Naive thymus-derived CD8-positive, alpha-beta T cell (primary cell): ENCODE data around the gene UROC1. TPM values are rescaled to one million over a fixed set of nuclear protein-coding genes. Genes with fewer than 3 reads are reported as not detected.

Experiments used
- ATAC-seq, 2 donors: fragments of 150-1000 bp; cut with Tn5 transposase in 1 of 2; sonication (Bioruptor Pico), chemical (Tn5 transposase) in 1 of 2; 1 replicate in 1 of 2; 2 replicates in 1 of 2; pipeline ENCODE4 v1.10.0; 2021; ENCODE audit warnings: mild to moderate bottlenecking in 2 of 2, moderate library complexity in 2 of 2
- POLR2A ChIA-PET: fragments of 350-600 bp; sonication (Branson Sonifier 250); formaldehyde crosslinking; loops from one replicate; lab custom pipeline; 2021; ENCODE audit warnings: antibody characterized with exemption; lab: Charles Lee
- DNase-seq, 10 donors: peaks; one replicate each; pipeline versions ENCODE4 v3.0.0 to v3.0.0-alpha.2; 2020 to 2022
- H3K27ac Mint-ChIP-seq, 10 donors: one replicate each; pipeline ENCODE4 v1.8.0; 2020 to 2022; ENCODE audit warnings: mild to moderate bottlenecking in 10 of 10, mixed read lengths in 10 of 10, moderate library complexity in 4 of 10, inconsistent platforms in 1 of 10
- H3K27me3 Mint-ChIP-seq, 5 donors: one replicate each; pipeline ENCODE4 v1.8.0; 2021 to 2022; ENCODE audit warnings: mixed read lengths in 5 of 5
- H3K36me3 Mint-ChIP-seq, 3 donors: one replicate each; pipeline ENCODE4 v1.8.0; 2020 to 2022; ENCODE audit warnings: mixed read lengths in 3 of 3, mild to moderate bottlenecking in 2 of 3, inconsistent platforms in 1 of 3
- H3K4me1 Mint-ChIP-seq, 4 donors: one replicate each; pipeline ENCODE4 v1.8.0; 2021 to 2022; ENCODE audit warnings: mixed read lengths in 4 of 4
- H3K4me3 Mint-ChIP-seq, 10 donors: one replicate each; pipeline ENCODE4 v1.8.0; 2020 to 2022; ENCODE audit warnings: mild to moderate bottlenecking in 10 of 10, mixed read lengths in 10 of 10, moderate library complexity in 6 of 10, inconsistent platforms in 1 of 10
- H3K9me3 Mint-ChIP-seq, 9 donors: one replicate each; pipeline ENCODE4 v1.8.0; 2020 to 2022; ENCODE audit warnings: mixed read lengths in 9 of 9, mild to moderate bottlenecking in 3 of 9, inconsistent platforms in 1 of 9, moderate library complexity in 1 of 9
- polyA plus RNA-seq, 3 donors: library from polyadenylated mRNA; unstranded; fragments of 300-500 nt; fragmentation: Illumina TruSeq; gene quantifications; one replicate each; pipeline ENCODE4 v1.2.3, GENCODE V29; 2021
- total RNA-seq, 8 experiments: library from RNA in 2 of 8; stranded (reverse) in 2 of 8; gene quantifications; one replicate each; pipeline ENCODE4 v1.2.3 and lab custom pipeline; 2021 to 2026

The UROC1 gene
- total RNA-seq (under 1 TPM; 0.10 to 0.11 TPM), polyA plus RNA-seq (under 1 TPM; 0.07 to 0.67 (median 0.21) TPM), total RNA-seq (lab: John Stamatoyannopoulos, UW) (0 to 0.49 (median 0.07) reads per million in 6 experiments)

DNA sequence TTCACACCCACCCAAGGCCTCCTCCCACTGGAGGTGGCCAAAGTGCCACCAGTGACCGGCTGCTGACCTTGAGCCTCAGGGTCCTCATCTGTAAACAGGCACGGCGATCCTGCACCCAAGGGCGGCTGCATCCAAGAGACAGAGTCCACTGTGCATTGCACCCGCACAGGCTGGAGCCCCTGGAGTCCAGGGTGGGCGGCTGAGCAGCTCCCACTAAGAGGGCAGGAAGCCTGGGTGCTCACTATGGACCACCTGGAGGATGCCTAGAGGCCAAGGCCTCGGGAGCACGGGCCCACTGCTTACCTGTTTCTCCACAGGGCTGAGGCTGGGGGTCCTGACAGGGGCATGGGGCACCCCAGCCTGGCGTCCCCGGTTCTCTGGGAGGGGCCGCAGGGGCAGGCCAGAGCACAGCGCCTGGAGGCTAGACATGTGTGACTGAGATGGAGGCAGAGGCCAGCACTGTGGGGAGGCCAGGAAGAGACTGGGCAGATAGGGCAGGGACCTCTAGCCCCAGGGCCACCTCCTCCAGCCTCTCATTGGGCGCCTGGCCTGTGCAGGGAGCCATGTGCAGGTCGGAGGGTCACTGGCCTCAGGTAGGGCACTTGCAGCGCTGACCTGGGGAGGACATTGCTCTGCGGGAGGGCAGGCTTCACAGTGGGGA lies at the start of gene UROC1:
TSS of gene UROC1 (minus strand) at position 483 of the 661 bp plus-strand sequence. CDS start at position 429, 54 bp downstream.
- POLR2A ChIA-PET: no interaction called here
- Mint-ChIP-seq H3K36me3 (no peaks in the 10 kb centered on the region), H3K4me3 (no peak within 1 kb of the TSS), H3K9me3 (no peaks in the 10 kb centered on the region), H3K27me3 (peaks cover 0 to 9% (median 4%) of the 10 kb centered on the region in 5 donors), H3K27ac (no peak within 1 kb of the TSS), H3K4me1 (peaks cover 0 to 4% (median 1%) of the 10 kb centered on the region in 4 donors)
- DNase-seq (peak in 1 of 10 donors; percentile 45), ATAC-seq (no peak)

DNA sequence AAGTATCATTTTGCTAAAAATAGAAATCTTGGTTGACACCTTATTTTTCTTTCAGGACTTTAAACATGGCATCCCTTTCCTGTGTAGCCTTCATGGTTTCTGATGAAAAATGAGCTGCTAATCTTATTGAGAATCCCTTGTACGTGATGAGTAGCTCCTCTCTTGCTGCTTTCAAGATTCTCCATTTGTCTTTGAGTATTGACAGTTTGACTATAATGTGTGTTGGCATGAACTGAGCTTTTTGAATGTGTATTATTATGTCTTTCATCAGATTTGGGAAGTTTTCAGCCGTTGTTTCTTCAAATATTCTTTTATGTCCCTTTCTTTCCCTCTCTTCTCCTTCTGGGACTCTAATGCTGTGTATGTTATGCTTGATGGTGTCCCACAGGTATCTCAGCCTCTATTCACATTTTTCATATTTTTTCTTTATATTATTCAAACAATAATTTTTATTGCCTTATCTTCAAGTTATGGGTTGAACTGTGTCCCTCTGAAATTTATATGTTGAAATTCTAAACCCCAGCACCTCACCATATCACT lies 45.2 kb upstream of the UROC1 start:
- H3K27ac Mint-ChIP-seq: no peak overlapping the region
- DNase-seq (no peak), ATAC-seq (no peak)
- POLR2A ChIA-PET: no interaction called here
- peaks cover 5 to 23% (median 14%) of the 10 kb centered on the region in 9 donors for H3K9me3 Mint-ChIP-seq
- H3K4me1 Mint-ChIP-seq: no peaks in the 10 kb centered on the region
- H3K27me3 Mint-ChIP-seq: peaks cover 3 to 13% (median 7%) of the 10 kb centered on the region in 5 donors
- no peak overlapping the region for H3K4me3 Mint-ChIP-seq
- H3K36me3 Mint-ChIP-seq: peaks cover 0 to 10% (median 0%) of the 10 kb centered on the region in 3 donors

DNA sequence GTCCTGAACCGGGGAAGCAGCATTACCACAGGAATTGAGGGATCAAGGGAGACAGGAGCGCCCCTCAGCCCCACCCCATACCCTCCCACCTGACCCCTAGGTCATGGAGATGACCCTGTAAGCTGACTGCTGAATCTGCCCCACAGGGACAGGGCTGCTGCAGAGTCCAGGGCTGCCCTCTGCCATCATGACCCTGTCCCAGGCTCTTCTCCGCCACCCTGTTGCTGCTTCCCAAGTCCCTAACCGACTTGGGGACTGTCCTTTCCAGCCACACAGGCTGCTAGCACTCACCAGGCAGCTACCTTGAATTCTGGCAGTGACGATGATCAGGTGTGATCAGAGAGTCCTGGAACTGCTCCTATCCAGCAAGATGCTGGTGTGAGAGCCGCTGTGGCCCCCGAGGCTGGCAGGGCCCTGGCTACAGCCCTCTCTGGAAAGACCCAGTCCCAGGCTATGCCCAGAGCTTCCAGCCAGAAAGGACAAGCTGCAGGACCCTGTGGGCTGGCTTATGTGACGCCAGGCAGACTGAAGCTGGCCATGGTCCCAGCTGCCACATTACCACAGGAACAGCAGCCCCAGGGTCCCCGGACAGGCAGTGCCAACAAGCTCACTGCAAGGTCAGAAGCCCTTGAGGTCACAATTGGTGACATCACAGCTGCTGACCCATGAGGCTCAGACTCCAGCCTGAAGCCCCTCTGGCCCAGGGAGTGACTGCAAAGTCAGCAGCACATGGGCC lies 40.9 kb upstream of the UROC1 start, which contains the start of gene C3orf22:
TSS of gene C3orf22 (minus strand) at position 597 of the 736 bp plus-strand sequence. CDS start 5,542 bp downstream, outside the sequence.
- POLR2A ChIA-PET: interaction anchor here (0.7 kb wide), 1 partner anchor 35 kb away, joined by 3 read pairs; no protein-coding TSS in a partner anchor
- Mint-ChIP-seq H3K27me3 (peaks cover 0 to 11% (median 1%) of the 10 kb centered on the region in 5 donors), H3K4me1 (no peaks in the 10 kb centered on the region), H3K27ac (no peak within 1 kb of the TSS), H3K9me3 (peaks cover 5 to 23% (median 14%) of the 10 kb centered on the region in 9 donors), H3K36me3 (peaks cover 0 to 10% (median 0%) of the 10 kb centered on the region in 3 donors), H3K4me3 (no peak within 1 kb of the TSS)
- DNase-seq: peak in 1 of 10 donors; percentile 56
- ATAC-seq: no peak

DNA sequence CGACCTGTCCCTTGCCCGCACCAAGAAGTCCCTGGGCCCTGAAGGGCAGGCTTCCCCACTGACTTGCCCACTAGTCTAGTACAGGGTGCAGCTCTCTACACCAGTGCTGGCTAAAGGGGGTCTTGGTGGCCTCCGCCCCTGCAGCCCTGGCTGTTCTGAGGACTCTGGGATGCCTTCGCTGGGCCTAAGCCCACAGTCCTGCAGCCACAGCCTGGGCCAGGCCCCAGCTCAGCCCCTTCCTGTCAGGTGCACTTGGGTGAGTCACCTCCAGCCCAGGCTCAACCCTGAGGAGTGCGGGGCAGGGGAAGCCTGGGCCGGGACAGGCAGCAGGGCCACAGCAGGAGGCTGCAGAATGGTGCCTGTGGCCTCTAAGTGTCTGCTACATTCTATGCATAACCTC lies 40.2 kb upstream of the UROC1 start:
- no peak overlapping the region for H3K4me3 Mint-ChIP-seq
- peaks cover 0 to 10% (median 0%) of the 10 kb centered on the region in 3 donors for H3K36me3 Mint-ChIP-seq
- POLR2A ChIA-PET: no interaction called here
- DNase-seq: peak in 1 of 10 donors; percentile 18
- ATAC-seq: no peak
- no peak overlapping the region for H3K27ac Mint-ChIP-seq
- peaks cover 0 to 12% (median 2%) of the 10 kb centered on the region in 5 donors for H3K27me3 Mint-ChIP-seq
- no peaks in the 10 kb centered on the region for H3K4me1 Mint-ChIP-seq
- peaks cover 3 to 16% (median 7%) of the 10 kb centered on the region in 9 donors for H3K9me3 Mint-ChIP-seq

DNA sequence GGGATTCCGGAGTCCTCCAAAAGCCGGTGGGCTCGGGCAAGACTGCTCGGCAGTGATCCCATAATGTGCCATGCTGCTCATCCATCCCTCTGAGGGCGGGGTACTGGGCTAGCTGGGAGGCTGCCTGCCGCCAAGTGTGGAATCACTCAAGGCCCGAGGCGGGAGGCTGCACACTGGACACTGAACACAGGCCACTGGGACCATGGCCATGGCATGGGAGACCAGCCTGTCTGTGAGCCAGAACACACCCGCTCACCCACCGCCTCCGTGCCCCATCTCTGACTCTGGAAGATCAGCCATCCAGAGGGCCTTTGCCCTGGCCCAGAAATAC lies 39.8 kb upstream of the UROC1 start:
- Mint-ChIP-seq H3K27me3 (peaks cover 0 to 12% (median 2%) of the 10 kb centered on the region in 5 donors), H3K4me1 (no peaks in the 10 kb centered on the region), H3K9me3 (peaks cover 3 to 13% (median 7%) of the 10 kb centered on the region in 9 donors), H3K4me3 (no peak overlapping the region), H3K27ac (no peak overlapping the region), H3K36me3 (peaks cover 0 to 10% (median 0%) of the 10 kb centered on the region in 3 donors)
- DNase-seq (peak in 1 of 10 donors; percentile 28), ATAC-seq (no peak)
- POLR2A ChIA-PET: no interaction called here

DNA sequence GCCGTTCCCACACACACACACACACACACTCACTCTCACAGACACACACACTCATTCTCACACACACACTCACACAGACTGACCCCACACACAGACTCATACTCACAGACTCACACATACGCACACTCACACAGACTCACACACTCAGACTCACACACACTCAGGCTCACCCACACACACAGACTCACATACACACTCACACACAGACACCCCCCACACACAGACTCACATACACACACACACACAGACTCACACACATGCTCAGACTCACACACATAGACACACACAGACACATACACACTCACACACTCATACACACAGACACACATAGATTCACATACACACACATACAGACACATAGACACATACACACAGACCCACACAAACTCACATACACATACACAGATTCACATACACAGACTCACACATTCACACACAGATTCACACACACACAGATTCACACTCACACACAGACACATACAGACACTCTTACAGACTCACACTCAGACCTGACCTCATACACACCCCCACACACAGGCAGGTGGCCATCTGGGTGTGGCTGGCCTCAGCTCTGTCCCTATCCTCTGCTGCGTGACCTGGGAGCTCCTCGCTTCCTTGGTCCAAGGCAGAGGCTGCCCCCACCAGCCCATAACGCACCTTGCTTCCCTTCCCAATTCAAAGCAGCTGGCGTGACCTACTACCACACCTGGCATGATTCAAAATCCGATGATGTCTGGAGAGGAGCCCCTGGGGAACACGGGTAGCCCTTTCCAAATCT lies 39.3 kb upstream of the UROC1 start:
- H3K27me3 Mint-ChIP-seq: peaks cover 0 to 8% (median 2%) of the 10 kb centered on the region in 5 donors
- POLR2A ChIA-PET: no interaction called here
- no peak overlapping the region for H3K4me3 Mint-ChIP-seq
- peaks cover 0 to 4% (median 0%) of the 10 kb centered on the region in 3 donors for H3K36me3 Mint-ChIP-seq
- no peaks in the 10 kb centered on the region for H3K4me1 Mint-ChIP-seq
- H3K9me3 Mint-ChIP-seq: peaks cover 1 to 7% (median 4%) of the 10 kb centered on the region in 9 donors
- DNase-seq: peak in 1 of 10 donors; percentile 7
- ATAC-seq: no peak
- H3K27ac Mint-ChIP-seq: no peak overlapping the region

DNA sequence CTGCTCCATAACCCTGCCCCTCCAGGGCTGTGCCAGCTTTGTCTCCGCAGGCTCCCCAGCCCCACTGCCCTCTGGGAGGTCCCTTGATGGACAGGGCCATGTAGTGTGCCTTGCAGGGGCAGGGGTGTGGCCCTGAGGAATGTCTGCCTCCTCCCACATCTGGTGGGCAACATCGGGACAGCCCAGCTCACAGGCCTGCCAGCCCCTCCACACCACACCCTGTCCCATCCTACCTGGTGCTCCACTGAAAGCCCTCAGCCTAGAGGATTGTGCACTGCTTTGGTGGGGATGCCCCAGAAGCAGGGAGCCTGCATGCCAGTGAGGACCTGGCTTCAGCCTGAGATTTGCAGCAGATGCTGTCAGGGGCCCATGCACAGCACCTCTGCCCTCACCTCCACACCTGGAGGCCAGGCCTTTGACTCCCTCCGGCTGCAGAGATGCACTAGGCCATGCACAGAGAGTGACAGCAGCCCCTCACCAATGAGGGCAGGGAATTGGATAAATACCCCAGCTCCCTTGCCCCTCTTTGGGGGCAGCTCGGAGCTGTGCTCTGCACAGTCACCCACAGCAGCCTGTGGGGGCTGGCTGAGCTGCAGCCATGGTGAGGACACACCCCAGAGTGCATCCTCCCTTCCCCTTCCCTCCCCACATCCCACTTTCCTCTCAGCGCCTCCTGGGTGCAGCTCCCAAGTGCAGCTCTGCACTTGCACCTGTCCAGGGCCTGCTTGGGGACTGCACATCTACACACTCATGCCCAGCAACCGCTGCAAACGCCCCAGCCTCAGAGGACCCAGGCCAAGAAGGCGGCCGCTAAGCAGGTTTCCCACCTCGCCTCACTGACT lies 38.4 kb upstream of the UROC1 start:
- no peaks in the 10 kb centered on the region for H3K36me3 Mint-ChIP-seq
- H3K4me3 Mint-ChIP-seq: no peak overlapping the region
- H3K27ac Mint-ChIP-seq: no peak overlapping the region
- H3K4me1 Mint-ChIP-seq: no peaks in the 10 kb centered on the region
- peak in 1 of 10 donors; percentile 61 for DNase-seq
- POLR2A ChIA-PET: no interaction called here
- H3K9me3 Mint-ChIP-seq: no peaks in the 10 kb centered on the region
- no peak for ATAC-seq
- peaks cover 0 to 6% (median 3%) of the 10 kb centered on the region in 5 donors for H3K27me3 Mint-ChIP-seq

DNA sequence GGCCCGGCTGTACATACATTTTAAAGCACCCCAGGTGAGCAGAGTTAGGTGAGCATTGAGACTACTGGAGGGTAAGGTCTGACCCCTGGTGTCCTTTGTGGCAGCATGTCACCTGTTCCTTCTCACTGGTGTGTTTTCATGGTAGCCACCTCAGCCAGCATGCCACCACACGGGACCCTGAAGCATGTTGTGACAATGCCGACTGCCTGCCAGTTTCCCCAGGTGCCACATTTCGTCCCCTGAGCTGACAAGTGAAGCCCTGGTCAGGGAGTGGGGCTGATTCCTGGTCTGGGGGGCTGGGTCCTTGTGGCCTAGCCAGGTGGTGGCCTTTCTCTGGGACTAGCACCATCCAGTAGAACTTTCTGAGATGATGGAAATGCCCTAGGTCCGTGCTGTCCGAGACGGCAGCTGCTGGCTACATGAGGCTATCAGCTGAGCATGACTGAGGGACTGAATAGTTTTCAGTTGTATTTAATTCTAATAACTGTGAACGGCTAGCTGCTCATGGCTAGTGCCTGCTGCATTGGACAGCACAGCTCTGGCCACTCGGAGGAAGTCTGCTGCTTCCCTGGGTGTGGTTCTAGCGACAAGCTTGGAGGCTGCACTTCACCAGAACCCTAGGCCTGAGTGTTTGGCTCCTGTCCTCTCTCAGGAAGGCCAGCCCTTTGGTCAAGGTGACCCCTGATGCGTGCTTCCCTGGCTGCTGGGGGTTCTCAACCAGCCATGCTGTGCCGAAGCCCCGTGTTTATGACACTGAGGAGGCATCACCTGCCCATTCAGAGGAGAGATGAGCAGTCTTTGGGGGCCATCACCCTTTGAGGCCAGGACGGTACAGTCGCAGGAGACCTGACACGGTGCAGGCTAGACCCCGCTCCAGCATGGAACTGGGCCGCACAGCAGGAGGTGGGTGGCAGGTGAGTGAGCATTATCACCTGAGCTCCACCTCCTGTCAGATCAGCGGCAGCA lies 37.3 kb upstream of the UROC1 start:
- ATAC-seq (no peak), DNase-seq (peak in 2 of 10 donors; percentile 12 to 42)
- H3K27me3 Mint-ChIP-seq: peaks cover 0 to 10% (median 7%) of the 10 kb centered on the region in 5 donors
- no peaks in the 10 kb centered on the region for H3K36me3 Mint-ChIP-seq
- H3K9me3 Mint-ChIP-seq: no peaks in the 10 kb centered on the region
- POLR2A ChIA-PET: no interaction called here
- no peak overlapping the region for H3K27ac Mint-ChIP-seq
- H3K4me3 Mint-ChIP-seq: no peak overlapping the region
- H3K4me1 Mint-ChIP-seq: no peaks in the 10 kb centered on the region

DNA sequence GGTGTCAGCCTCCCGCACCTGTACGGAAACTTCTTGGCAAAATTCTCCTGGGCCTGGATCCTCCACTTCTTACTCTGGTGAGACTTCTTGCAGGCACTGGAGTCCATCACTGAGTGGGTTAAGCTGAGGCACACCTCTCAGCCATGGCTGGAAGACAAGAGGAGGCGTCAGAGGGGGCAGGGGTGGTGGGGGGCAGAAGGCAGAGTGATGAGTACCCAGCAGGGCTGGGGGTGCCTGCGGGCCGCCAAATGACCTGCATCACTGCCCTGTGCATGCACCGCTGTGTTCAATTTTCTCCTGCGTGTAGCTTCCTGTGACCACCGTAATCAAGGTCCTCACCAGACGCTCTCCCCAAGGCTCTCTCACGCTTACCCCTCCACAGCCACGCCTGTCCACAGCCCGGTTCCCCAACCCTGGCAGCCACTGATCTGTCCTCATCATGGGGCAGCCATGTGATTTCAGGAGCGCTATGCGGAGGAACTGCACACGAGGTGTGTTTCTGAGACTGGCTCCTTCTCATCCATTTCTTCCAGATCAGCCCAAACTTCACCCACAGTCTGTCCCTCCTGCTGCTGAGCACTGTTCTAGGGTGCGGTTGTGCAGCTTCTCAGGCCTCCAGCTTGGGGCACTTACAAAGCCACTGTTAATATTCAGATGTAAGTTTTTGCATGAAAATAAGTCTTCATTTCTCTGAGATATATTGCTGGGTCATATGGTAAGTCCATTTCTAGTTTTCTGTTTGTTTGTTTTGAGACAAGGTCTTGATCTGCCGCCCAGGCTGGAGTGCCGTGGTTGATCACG lies 35.9 kb upstream of the UROC1 start:
- no peaks in the 10 kb centered on the region for H3K36me3 Mint-ChIP-seq
- ATAC-seq (no peak), DNase-seq (peak in 2 of 10 donors; percentile 10 to 21)
- H3K27ac Mint-ChIP-seq: no peak overlapping the region
- no peaks in the 10 kb centered on the region for H3K9me3 Mint-ChIP-seq
- no peak overlapping the region for H3K4me3 Mint-ChIP-seq
- H3K4me1 Mint-ChIP-seq: no peaks in the 10 kb centered on the region
- H3K27me3 Mint-ChIP-seq: peaks cover 0 to 10% (median 7%) of the 10 kb centered on the region in 5 donors
- POLR2A ChIA-PET: no interaction called here

DNA sequence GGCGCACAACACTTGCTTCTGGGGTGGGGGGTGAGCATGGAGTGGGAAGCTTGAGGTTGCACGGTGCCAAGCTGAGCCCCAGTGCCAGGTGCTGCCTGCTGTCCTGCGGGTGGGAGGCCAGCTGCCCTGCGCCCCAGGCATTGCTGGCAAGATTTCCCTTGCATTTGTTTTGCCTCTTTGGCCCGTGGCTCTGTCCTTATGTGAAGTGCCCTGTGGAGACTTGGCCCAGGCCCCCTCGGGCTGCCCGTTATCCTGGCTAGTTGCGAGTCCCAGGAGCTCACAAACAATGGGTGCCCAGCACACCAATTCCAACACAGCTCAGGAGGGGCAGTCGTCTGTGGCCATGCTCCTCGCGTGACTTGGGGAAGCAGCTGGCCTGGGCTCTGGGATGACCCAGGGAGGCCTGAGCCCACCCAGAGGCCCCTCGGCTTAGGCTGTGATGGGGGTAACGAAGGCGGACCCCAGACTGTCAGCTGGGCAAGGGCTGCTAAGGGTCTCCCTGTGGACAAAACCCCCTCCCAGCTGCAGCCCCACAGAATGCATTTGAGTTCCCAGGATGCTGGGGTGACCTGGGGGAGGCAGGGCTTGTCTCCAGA lies 35.2 kb upstream of the UROC1 start:
- peak in 2 of 10 donors; percentile 13 to 50 for DNase-seq
- POLR2A ChIA-PET: no interaction called here
- no peak overlapping the region for H3K4me3 Mint-ChIP-seq

More for the DNA sequence above, 35.2 kb upstream of the UROC1 start:
- H3K27me3 Mint-ChIP-seq: peaks cover 0 to 10% (median 7%) of the 10 kb centered on the region in 5 donors
- no peaks in the 10 kb centered on the region for H3K9me3 Mint-ChIP-seq
- no peak overlapping the region for H3K27ac Mint-ChIP-seq
- no peaks in the 10 kb centered on the region for H3K4me1 Mint-ChIP-seq
- no peaks in the 10 kb centered on the region for H3K36me3 Mint-ChIP-seq
- ATAC-seq: no peak
